Measurements from ENCODE around the gene HUS1. TPM values are rescaled to one million over a fixed set of nuclear protein-coding genes. Genes with fewer than 3 reads are reported as not detected.
"Not testable (repeated sequence)": the region's sequence is repeated elsewhere in the genome, so short reads cannot be mapped to it uniquely, and the experiment has no call there.

Gene HUS1
- 10 to 100 TPM; 60.4 to 61.7 TPM for total RNA-seq

DNA sequence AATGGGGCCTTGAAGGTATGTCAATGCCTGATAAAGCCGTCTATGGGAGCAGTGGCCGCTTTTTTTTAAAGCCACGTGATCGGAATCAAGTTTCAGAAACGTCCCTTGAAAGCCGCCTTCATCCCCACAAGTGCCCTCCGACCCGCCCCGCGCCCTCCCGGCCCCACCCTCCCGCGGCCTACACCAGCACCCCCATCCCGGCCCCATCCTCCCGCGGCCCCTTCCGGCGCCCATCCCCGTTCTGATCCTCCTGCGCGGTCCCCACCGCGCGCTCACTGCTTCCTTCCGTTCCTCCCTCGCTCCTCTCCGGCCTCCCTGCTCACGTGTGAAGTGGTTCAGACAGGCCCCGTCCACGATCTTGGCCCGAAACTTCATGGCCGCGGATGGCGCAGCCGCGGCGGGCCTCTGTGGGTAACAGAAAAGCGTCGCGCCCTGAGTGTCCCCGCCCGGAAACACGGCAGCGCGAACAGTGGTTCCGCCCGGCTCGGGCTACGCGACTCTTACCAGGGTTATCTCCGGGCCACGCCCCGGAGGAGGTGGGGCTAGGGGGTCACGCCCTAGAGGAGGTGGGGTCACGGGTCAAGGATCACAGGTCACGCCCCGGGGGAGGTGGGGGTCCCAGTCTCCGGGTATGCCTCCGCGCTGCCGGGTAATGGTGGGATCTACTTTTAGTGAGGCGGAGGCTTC lies at the start of gene HUS1:
TSS of gene HUS1 (minus strand) at position 471 of the 687 bp plus-strand sequence. CDS start at position 375, 96 bp downstream.
- Mint-ChIP-seq H3K36me3 (peaks cover 25% of the 10 kb centered on the region), H3K27me3 (no peaks in the 10 kb centered on the region), H3K4me1 (ENCODE audit: low read depth in 2 of 2) (peaks cover 20 to 22% of the 10 kb centered on the region in 2 donors), H3K4me3 (peak within 1 kb of the TSS; percentile 92), H3K27ac (peak within 1 kb of the TSS; percentile 94 to 98), H3K9me3 (no peaks in the 10 kb centered on the region)
- DNase-seq (ENCODE audit: low spot score): peak; percentile 97
- ATAC-seq: peak; percentile 100

DNA sequence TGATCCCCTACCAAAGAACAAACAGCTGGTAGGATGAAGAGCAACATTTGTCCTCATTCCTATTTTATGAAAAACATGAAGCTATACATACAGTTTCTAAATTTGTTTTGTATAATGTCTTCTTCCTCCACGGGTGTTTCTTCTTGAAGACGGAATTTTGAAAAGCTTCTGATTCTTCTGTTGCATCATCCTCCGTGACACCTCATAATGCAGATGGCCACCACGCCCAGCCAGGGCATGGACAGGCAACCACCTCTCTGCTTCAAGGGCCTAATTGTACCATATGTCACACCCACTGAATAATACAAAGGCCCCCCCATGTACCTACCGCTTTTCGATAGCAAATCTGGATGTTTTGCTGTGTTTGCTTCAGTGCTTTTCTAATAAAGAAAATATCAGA lies 49.5 kb upstream of the HUS1 start, which contains the start of gene SUN3:
TSS of gene SUN3 (minus strand) at position 170 of the 400 bp plus-strand sequence. CDS start at position 1, 169 bp downstream.
- no peak within 1 kb of the TSS for H3K4me3 Mint-ChIP-seq
- DNase-seq (ENCODE audit: low spot score) (no peak), ATAC-seq (no peak)
- H3K27me3 Mint-ChIP-seq: peaks cover 23 to 45% of the 10 kb centered on the region in 2 donors
- no peak within 1 kb of the TSS for H3K27ac Mint-ChIP-seq
- no peaks in the 10 kb centered on the region for H3K9me3 Mint-ChIP-seq
- H3K36me3 Mint-ChIP-seq: peaks cover 3% of the 10 kb centered on the region
- H3K4me1 Mint-ChIP-seq (ENCODE audit: low read depth in 2 of 2): no peaks in the 10 kb centered on the region

- H3K27ac Mint-ChIP-seq: no peak overlapping the region
- no peaks in the 10 kb centered on the region for H3K4me1 Mint-ChIP-seq (ENCODE audit: low read depth in 2 of 2)
- peaks cover 26 to 32% of the 10 kb centered on the region in 2 donors for H3K27me3 Mint-ChIP-seq
- ATAC-seq: no peak
- H3K36me3 Mint-ChIP-seq: peaks cover 18% of the 10 kb centered on the region
- no peak for DNase-seq (ENCODE audit: low spot score)
- H3K9me3 Mint-ChIP-seq: peaks cover 4% of the 10 kb centered on the region
- H3K4me3 Mint-ChIP-seq: no peak overlapping the region
Measured at GRCh38 chr7:48025624-48026023, 46.2 kb upstream of the HUS1 start.

DNA sequence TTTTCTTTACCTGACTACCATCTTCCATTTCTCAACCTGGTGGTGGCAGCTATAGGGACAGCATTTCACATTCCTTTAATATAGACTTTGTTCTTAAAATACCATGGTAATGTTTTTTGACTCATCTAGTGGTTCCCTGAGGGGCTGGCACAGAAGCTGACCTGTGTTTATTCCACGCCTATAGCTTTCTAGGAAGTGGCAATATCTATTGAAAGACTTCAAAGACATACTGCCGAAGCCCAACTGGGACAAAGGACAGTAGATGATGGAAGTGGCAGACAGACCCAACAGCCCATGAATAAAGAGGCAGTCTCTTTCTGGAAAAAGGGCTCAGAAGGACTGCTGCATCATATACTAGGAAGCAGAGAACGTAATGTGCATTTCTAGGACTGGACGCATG lies 38.3 kb upstream of the HUS1 start:
- H3K4me1 Mint-ChIP-seq (ENCODE audit: low read depth in 2 of 2): no peaks in the 10 kb centered on the region
- no peak overlapping the region for H3K4me3 Mint-ChIP-seq
- H3K9me3 Mint-ChIP-seq: no peaks in the 10 kb centered on the region

DNA sequence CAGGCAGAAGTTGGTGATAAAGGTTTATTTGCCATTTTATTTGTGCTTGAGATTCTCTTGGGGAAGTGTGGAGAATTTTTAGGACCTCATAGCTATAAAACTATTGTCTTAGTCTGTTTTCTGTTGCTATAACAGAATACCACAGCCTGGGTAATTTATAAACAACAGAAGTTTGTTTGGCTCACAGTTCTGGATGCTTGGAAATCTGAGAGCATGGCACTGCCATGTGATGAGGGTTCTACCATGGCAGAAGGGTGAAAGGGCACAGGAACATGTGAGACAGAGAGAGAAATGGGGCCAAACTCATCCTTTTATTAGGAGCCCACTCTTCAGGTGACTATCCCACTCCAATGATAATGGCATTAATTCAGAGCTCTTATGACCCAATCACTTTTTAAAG lies 37.2 kb upstream of the HUS1 start:
- no peaks in the 10 kb centered on the region for H3K9me3 Mint-ChIP-seq
- no peak for ATAC-seq
- H3K27me3 Mint-ChIP-seq: peaks cover 14 to 31% of the 10 kb centered on the region in 2 donors
- DNase-seq (ENCODE audit: low spot score): no peak
- no peaks in the 10 kb centered on the region for H3K4me1 Mint-ChIP-seq (ENCODE audit: low read depth in 2 of 2)
- no peak overlapping the region for H3K27ac Mint-ChIP-seq
- peaks cover 18% of the 10 kb centered on the region for H3K36me3 Mint-ChIP-seq
- H3K4me3 Mint-ChIP-seq: no peak overlapping the region

More for the DNA sequence above, 38.3 kb upstream of the HUS1 start:
- no peak overlapping the region for H3K27ac Mint-ChIP-seq
- H3K27me3 Mint-ChIP-seq: peaks cover 20 to 36% of the 10 kb centered on the region in 2 donors
- peaks cover 23% of the 10 kb centered on the region for H3K36me3 Mint-ChIP-seq
- ATAC-seq: no peak
- DNase-seq (ENCODE audit: low spot score): no peak

DNA sequence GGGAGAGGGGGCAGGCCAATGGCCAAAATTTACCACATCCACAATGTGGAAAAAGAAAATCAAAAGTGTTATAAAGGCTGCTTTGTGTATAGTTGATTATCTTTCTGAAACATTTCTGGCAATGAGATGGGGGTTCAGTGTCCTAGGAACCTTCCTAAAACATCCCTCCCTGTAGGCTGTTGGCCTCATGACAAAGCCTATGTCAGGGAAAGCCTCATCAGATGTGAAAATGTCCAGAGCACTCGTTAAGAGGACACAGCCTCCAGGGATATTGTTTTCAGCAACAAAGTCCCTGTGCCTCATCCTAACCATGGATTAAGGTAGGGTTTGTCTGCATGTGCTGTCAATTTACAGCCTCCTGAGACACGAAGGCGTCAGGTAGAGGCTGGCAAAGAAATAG lies 32.5 kb upstream of the HUS1 start:
- H3K4me3 Mint-ChIP-seq: no peak overlapping the region
- no peak overlapping the region for H3K27ac Mint-ChIP-seq
- H3K4me1 Mint-ChIP-seq (ENCODE audit: low read depth in 2 of 2): no peaks in the 10 kb centered on the region
- peaks cover 0 to 11% of the 10 kb centered on the region in 2 donors for H3K27me3 Mint-ChIP-seq
- H3K9me3 Mint-ChIP-seq: no peaks in the 10 kb centered on the region
- H3K36me3 Mint-ChIP-seq: no peaks in the 10 kb centered on the region
- ATAC-seq: no peak
- DNase-seq (ENCODE audit: low spot score): no peak

DNA sequence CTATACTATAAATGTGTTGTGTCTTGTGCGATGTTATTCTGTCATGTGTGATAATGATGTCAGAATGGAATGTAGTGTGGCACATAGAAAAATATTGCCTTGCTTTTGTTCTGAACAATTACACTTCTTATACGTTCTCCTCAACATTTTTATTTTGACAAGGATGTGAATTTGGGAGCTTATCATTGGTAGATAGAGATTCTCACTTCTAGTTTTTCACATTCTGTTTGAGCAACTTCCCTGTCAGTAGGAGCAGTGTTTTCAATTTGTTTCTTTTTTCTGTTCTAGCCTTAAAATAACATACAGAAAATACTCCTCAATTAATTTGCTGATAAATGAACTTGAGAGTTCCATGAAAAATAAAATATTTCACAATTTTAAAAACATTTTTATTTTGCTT lies 31.9 kb upstream of the HUS1 start:
- no peaks in the 10 kb centered on the region for H3K9me3 Mint-ChIP-seq
- no peak overlapping the region for H3K27ac Mint-ChIP-seq
- no peaks in the 10 kb centered on the region for H3K4me1 Mint-ChIP-seq (ENCODE audit: low read depth in 2 of 2)
- H3K36me3 Mint-ChIP-seq: no peaks in the 10 kb centered on the region
- H3K4me3 Mint-ChIP-seq: no peak overlapping the region
- ATAC-seq (no peak), DNase-seq (ENCODE audit: low spot score) (no peak)
- peaks cover 0 to 9% of the 10 kb centered on the region in 2 donors for H3K27me3 Mint-ChIP-seq

GRCh38 chr7:48009954-48010353 lies 30.5 kb upstream of the HUS1 start:
- Mint-ChIP-seq H3K4me1 (ENCODE audit: low read depth in 2 of 2) (no peaks in the 10 kb centered on the region), H3K27me3 (peaks cover 0 to 4% of the 10 kb centered on the region in 2 donors), H3K27ac (no peak overlapping the region), H3K9me3 (no peaks in the 10 kb centered on the region), H3K4me3 (no peak overlapping the region), H3K36me3 (no peaks in the 10 kb centered on the region)
- ATAC-seq (no peak), DNase-seq (ENCODE audit: low spot score) (no peak)

GRCh38 chr7:48009257-48009656 lies 29.8 kb upstream of the HUS1 start:
- Mint-ChIP-seq H3K4me3 (no peak overlapping the region), H3K27ac (no peak overlapping the region), H3K4me1 (ENCODE audit: low read depth in 2 of 2) (no peaks in the 10 kb centered on the region), H3K36me3 (no peaks in the 10 kb centered on the region), H3K27me3 (peaks cover 0 to 4% of the 10 kb centered on the region in 2 donors), H3K9me3 (no peaks in the 10 kb centered on the region)
- no peak for DNase-seq (ENCODE audit: low spot score)
- no peak for ATAC-seq

DNA sequence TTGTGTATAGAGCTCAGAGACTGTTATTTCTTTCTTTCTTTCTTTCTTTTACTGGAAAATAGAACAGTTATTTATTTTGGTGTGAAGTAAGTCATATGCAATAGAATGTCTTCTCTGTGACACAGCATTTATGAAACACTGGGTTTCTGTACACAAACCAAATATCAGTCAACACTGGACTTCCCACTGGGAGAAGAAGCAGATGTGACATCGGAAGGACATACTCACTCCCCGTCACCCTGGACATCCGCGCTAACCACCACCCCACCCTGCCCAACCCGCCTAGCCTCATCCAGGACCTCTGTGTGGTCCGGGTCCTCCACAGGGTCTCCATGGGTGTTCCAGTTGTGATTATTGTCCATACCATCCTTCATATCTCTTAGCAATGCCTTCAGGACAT lies 27.5 kb upstream of the HUS1 start:
- no peak for ATAC-seq
- peaks cover 4 to 6% of the 10 kb centered on the region in 2 donors for H3K27me3 Mint-ChIP-seq
- no peaks in the 10 kb centered on the region for H3K36me3 Mint-ChIP-seq
- H3K4me3 Mint-ChIP-seq: no peak overlapping the region
- no peak overlapping the region for H3K27ac Mint-ChIP-seq
- no peaks in the 10 kb centered on the region for H3K4me1 Mint-ChIP-seq (ENCODE audit: low read depth in 2 of 2)
- H3K9me3 Mint-ChIP-seq: no peaks in the 10 kb centered on the region
- no peak for DNase-seq (ENCODE audit: low spot score)

- ATAC-seq (no peak), DNase-seq (ENCODE audit: low spot score) (no peak)
- no peaks in the 10 kb centered on the region for H3K9me3 Mint-ChIP-seq
- no peaks in the 10 kb centered on the region for H3K4me1 Mint-ChIP-seq (ENCODE audit: low read depth in 2 of 2)
- H3K36me3 Mint-ChIP-seq: no peaks in the 10 kb centered on the region
- no peak overlapping the region for H3K4me3 Mint-ChIP-seq
- no peak overlapping the region for H3K27ac Mint-ChIP-seq
- peaks cover 4 to 6% of the 10 kb centered on the region in 2 donors for H3K27me3 Mint-ChIP-seq
Measured at GRCh38 chr7:48004638-48005037, 25.2 kb upstream of the HUS1 start.

GRCh38 chr7:48004032-48004431 lies 24.6 kb upstream of the HUS1 start:
- peaks cover 2 to 6% of the 10 kb centered on the region in 2 donors for H3K27me3 Mint-ChIP-seq
- no peaks in the 10 kb centered on the region for H3K4me1 Mint-ChIP-seq (ENCODE audit: low read depth in 2 of 2)
- DNase-seq (ENCODE audit: low spot score): no peak
- no peak for ATAC-seq
- no peak overlapping the region for H3K4me3 Mint-ChIP-seq
- no peaks in the 10 kb centered on the region for H3K9me3 Mint-ChIP-seq
- no peaks in the 10 kb centered on the region for H3K36me3 Mint-ChIP-seq
- no peak overlapping the region for H3K27ac Mint-ChIP-seq

GRCh38 chr7:48000164-48000563 lies 20.7 kb upstream of the HUS1 start:
- not testable (repeated sequence) for H3K4me1 Mint-ChIP-seq (ENCODE audit: low read depth in 2 of 2); H3K27me3 Mint-ChIP-seq; ATAC-seq; H3K9me3 Mint-ChIP-seq; H3K36me3 Mint-ChIP-seq; H3K4me3 Mint-ChIP-seq; DNase-seq (ENCODE audit: low spot score)
- peak overlapping the region in 1 of 2 donors; percentile 18 for H3K27ac Mint-ChIP-seq

GRCh38 chr7:47999413-47999812 lies 20.0 kb upstream of the HUS1 start:
- DNase-seq (ENCODE audit: low spot score): no peak
- Mint-ChIP-seq H3K4me3 (no peak overlapping the region), H3K9me3 (peaks cover 7% of the 10 kb centered on the region), H3K27me3 (peaks cover 0 to 6% of the 10 kb centered on the region in 2 donors), H3K4me1 (ENCODE audit: low read depth in 2 of 2) (peaks cover 7 to 10% of the 10 kb centered on the region in 2 donors), H3K27ac (no peak overlapping the region), H3K36me3 (no peaks in the 10 kb centered on the region)
- ATAC-seq: no peak
